ENCODE data around the gene B2M. TPM values are rescaled to one million over a fixed set of nuclear protein-coding genes. Genes with fewer than 3 reads are reported as not detected.

B2M gene
- total RNA-seq, 1 experiment from 2014 or later, result 81.0 TPM

GRCh38 chr15:44718927-44719292, 7.6 kb downstream of the B2M start:
- H3K27ac Mint-ChIP-seq, result no peak overlapping the region
- H3K9me3 Mint-ChIP-seq, result no peaks in the 10 kb centered on the region
- Histone ChIP-seq H2BK15ac (ENCODE audit: low read depth, low read length) (no peak overlapping the region), H3K79me1 (ENCODE audit: insufficient read depth, low read depth, low read length, poor library complexity, severe bottlenecking) (no peaks in the 10 kb centered on the region), H3K23me2 (ENCODE audit: insufficient read length, low read depth, low read length, poor library complexity, severe bottlenecking) (no peaks in the 10 kb centered on the region), H3K56ac (ENCODE audit: insufficient read length, low read depth, low read length) (no peak overlapping the region), H3K9ac (ENCODE audit: extremely low read depth, insufficient read length, low read length) (no peak overlapping the region), H3K14ac (ENCODE audit: insufficient read depth, low read length) (no peak overlapping the region), H2BK12ac (ENCODE audit: insufficient read length, low read depth, low read length) (no peak overlapping the region), H2BK120ac (ENCODE audit: low read depth, low read length, poor library complexity, severe bottlenecking) (no peak overlapping the region), H2AFZ (ENCODE audit: low read length) (no peak overlapping the region), H3K27me3 (ENCODE audit: insufficient read depth, low read length) (no peaks in the 10 kb centered on the region), H3K79me2 (ENCODE audit: insufficient read depth, low read length) (no peaks in the 10 kb centered on the region), H4K5ac (ENCODE audit: insufficient read length, low read depth, low read length) (no peak overlapping the region), H3K4me2 (ENCODE audit: insufficient read depth, insufficient read length, low read length) (no peak overlapping the region), H2AK5ac (ENCODE audit: insufficient read length, low read length) (no peak overlapping the region), H2BK5ac (ENCODE audit: insufficient read length, low read length) (no peak overlapping the region), H3T11ph (ENCODE audit: low read length) (no peak overlapping the region), H4K8ac (replicated peaks; ENCODE audit: insufficient read length, low read depth, low read length) (no peak overlapping the region), H3K27ac (ENCODE audit: insufficient read length, low read depth, low read length) (no peak overlapping the region), H4K20me1 (ENCODE audit: control insufficient read depth, insufficient read depth, insufficient read length) (no peaks in the 10 kb centered on the region), H3K18ac (ENCODE audit: insufficient read length, low read depth, low read length) (no peak overlapping the region), H3K9me3 (ENCODE audit: control insufficient read depth, low read depth, low read length) (no peaks in the 10 kb centered on the region), H2BK20ac (ENCODE audit: low read depth, low read length, poor library complexity, severe bottlenecking) (no peak overlapping the region), H3K4me1 (ENCODE audit: insufficient read depth, low read length) (no peaks in the 10 kb centered on the region), H3K23ac (ENCODE audit: insufficient read length, low read depth, low read length) (no peak overlapping the region), H3K4ac (ENCODE audit: low read depth, low read length) (no peak overlapping the region), H4K91ac (ENCODE audit: insufficient read length, low read depth, low read length) (no peak overlapping the region)
- H3K4me1 Mint-ChIP-seq, result peaks cover 5 to 6% of the 10 kb centered on the region in 2 experiments; a peak in 3 of 4 replicates
- H3K36me3 Mint-ChIP-seq (ENCODE audit: insufficient read depth in 1 of 3, low read depth in 3 of 3), result peaks cover 2 to 15% (median 14%) of the 10 kb centered on the region in 3 experiments; a peak in 5 of 7 replicates
- no peak for TF ChIP-seq CTCF (conservative IDR thresholded peaks at IDR 0.05)
- no peak overlapping the region for H3K4me3 Mint-ChIP-seq
- no CpG with 5 or more reads among the region's 8 CpGs for WGBS (ENCODE audit: extremely low coverage, insufficient read length, low lambda C conversion rate)
- DNase-seq, result no peak
- no peaks in the 10 kb centered on the region for H3K27me3 Mint-ChIP-seq (ENCODE audit: low read depth)
